K562 (cell line): Measurements from ENCODE around the gene MEF2B. TPM values are rescaled to one million over a fixed set of nuclear protein-coding genes. Genes with fewer than 3 reads are reported as not detected.

Experiments used
- ADNP ChIP-seq: fragments of 200-800 bp; sonication (Bioruptor generic); IDR thresholded peaks from 2 replicates; pipeline ENCODE4 v1.6.1; 2016; ENCODE audit warnings: missing genetic modification characterization, missing compliant biosample characterization
- ARID1B ChIP-seq: fragments of 450-650 bp; IDR thresholded peaks from 2 replicates; pipeline ENCODE4 v1.6.1; 2016; ENCODE audit warnings: antibody characterized with exemption, mild to moderate bottlenecking, inconsistent platforms
- CXXC5 ChIP-seq: fragments of 250-450 bp; sonication (Bioruptor Pico); IDR thresholded peaks from 2 replicates; pipeline ENCODE4 v1.8.0; 2022; ENCODE audit warnings: inconsistent platforms, mild to moderate bottlenecking, moderate library complexity
- RAD51 ChIP-seq: fragments of 450-650 bp; IDR thresholded peaks from 2 replicates; pipeline ENCODE4 v1.7.1; 2016; ENCODE audit warnings: low read depth, mild to moderate bottlenecking, borderline replicate concordance
- RFX1 ChIP-seq: fragments of 450-650 bp; IDR thresholded peaks from 2 replicates; pipeline ENCODE4 v1.6.1; 2016; ENCODE audit warnings: mild to moderate bottlenecking, moderate library complexity
- SMARCA4 ChIP-seq: fragments of 450-650 bp; IDR thresholded peaks from 2 replicates; pipeline ENCODE4 v1.6.1; 2016
- SMARCE1 ChIP-seq: fragments of 450-650 bp; IDR thresholded peaks from 2 replicates; pipeline ENCODE4 v1.7.1; 2016; ENCODE audit warnings: mild to moderate bottlenecking
- SNIP1 ChIP-seq: fragments of 450-650 bp; IDR thresholded peaks from 2 replicates; pipeline ENCODE4 v1.7.1; 2017; ENCODE audit warnings: low read depth, mild to moderate bottlenecking
- SPI1 ChIP-seq: IDR thresholded peaks from 2 replicates; pipeline ENCODE4 v1.6.1; 2011; ENCODE audit warnings: low read depth, low read length, control low read depth, borderline replicate concordance
- polyA plus RNA-seq, 8 experiments: library from polyadenylated mRNA; depleted of rRNA in 4 of 8; stranded (reverse) in 5 of 8; unstranded in 3 of 8; fragments of >200 nt; fragmentation: Nextera tagmentation in 2 of 8; fragmentation: Illumina TruSeq in 1 of 8; extraction: Ambion mirVana in 2 of 8; extraction: Trizol in 1 of 8; gene quantifications; 2 replicates each; pipeline versions ENCODE4 v1.2.1 to v1.2.3, GENCODE V29; 2011 to 2014; ENCODE audit warnings: inconsistent platforms in 1 of 8, missing spikeins in 1 of 8
- total RNA-seq, 7 experiments: library from RNA; depleted of rRNA in 6 of 7; stranded (reverse); fragments of >200 nt in 6 of 7; fragmentation: Illumina TruSeq in 2 of 7; extraction: Trizol in 2 of 7; gene quantifications; 2 replicates each; pipeline versions ENCODE4 v1.2.1 to v1.2.3, GENCODE V29; 2011 to 2021; ENCODE audit warnings: low replicate concordance in 1 of 7
- TF ChIP-seq, protein P1 (sequence below), 2 experiments: fragments of 450-650 bp in 1 of 2; sonication (generic) in 1 of 2; formaldehyde crosslinking in 1 of 2; IDR thresholded peaks; 2 replicates each; pipeline versions ENCODE4 v1.7.1 to v1.9.0; 2016 to 2022; ENCODE audit warnings: inconsistent platforms in 1 of 2, mild to moderate bottlenecking in 1 of 2, missing genetic modification reagents in 1 of 2
- TF ChIP-seq, protein P2 (sequence below): fragments of 200-800 bp; sonication (Bioruptor generic); IDR thresholded peaks from 2 replicates; pipeline ENCODE4 v1.6.1; 2016; ENCODE audit warnings: missing genetic modification characterization, missing compliant biosample characterization
- TF ChIP-seq, protein P3 (sequence below), 2 experiments: fragments of 450-650 bp; conservative IDR thresholded peaks; 2 replicates each; pipeline ENCODE4 v1.6.1; 2017; ENCODE audit warnings: mild to moderate bottlenecking in 2 of 2, moderate library complexity in 2 of 2

Gene MEF2B
- total and polyA plus RNA-seq, 9 of the 15 experiments (the other 6 are each of a cell fraction or from before 2014, with no cell fraction given): 0.14 to 1.9 (median 0.71) TPM; not detected in 3

DNA sequence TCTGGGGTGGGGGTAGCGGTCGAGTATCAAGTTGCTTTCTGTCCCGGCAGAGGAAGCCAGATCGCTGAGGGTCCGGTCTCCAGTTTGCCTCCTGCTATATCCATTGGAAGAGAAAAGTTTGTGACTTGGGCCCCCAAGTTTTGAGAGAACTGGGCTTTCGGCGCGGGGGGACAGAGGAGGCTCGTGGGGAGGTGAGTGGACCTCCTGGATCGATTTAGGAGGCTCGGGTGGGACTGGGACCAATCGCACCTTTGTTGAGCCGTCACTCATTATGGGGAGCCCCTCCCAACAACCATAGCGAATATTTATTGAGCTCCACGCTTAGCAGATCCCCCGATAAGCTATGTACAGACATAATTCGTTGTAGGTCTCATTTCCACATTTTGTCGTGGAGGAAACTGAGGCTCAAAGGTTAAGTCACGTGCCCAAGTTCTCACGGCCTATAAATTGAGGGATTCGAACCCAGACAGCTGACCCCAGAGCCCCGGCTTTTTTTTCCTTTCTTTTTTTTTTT is 22.9 kb upstream of the MEF2B start (continued):
- TF ChIP-seq, protein P1, sequence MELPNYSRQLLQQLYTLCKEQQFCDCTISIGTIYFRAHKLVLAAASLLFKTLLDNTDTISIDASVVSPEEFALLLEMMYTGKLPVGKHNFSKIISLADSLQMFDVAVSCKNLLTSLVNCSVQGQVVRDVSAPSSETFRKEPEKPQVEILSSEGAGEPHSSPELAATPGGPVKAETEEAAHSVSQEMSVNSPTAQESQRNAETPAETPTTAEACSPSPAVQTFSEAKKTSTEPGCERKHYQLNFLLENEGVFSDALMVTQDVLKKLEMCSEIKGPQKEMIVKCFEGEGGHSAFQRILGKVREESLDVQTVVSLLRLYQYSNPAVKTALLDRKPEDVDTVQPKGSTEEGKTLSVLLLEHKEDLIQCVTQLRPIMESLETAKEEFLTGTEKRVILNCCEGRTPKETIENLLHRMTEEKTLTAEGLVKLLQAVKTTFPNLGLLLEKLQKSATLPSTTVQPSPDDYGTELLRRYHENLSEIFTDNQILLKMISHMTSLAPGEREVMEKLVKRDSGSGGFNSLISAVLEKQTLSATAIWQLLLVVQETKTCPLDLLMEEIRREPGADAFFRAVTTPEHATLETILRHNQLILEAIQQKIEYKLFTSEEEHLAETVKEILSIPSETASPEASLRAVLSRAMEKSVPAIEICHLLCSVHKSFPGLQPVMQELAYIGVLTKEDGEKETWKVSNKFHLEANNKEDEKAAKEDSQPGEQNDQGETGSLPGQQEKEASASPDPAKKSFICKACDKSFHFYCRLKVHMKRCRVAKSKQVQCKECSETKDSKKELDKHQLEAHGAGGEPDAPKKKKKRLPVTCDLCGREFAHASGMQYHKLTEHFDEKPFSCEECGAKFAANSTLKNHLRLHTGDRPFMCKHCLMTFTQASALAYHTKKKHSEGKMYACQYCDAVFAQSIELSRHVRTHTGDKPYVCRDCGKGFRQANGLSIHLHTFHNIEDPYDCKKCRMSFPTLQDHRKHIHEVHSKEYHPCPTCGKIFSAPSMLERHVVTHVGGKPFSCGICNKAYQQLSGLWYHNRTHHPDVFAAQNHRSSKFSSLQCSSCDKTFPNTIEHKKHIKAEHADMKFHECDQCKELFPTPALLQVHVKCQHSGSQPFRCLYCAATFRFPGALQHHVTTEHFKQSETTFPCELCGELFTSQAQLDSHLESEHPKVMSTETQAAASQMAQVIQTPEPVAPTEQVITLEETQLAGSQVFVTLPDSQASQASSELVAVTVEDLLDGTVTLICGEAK (IDR thresholded peaks at IDR 0.05): peak; percentile 56
- TF ChIP-seq, protein P1 (CRISPR knock-in tag; IDR thresholded peaks at IDR 0.05): no peak
- 0 out of 2 replicates have a peak, but pooled peaks have one; percentile 16 for TF ChIP-seq ARID1B
- no peak for TF ChIP-seq SNIP1
- peak; percentile 29; the same call in 1 of the 2 replicates for TF ChIP-seq CXXC5 (CRISPR knock-in tag)
- TF ChIP-seq SMARCA4: 0 out of 2 replicates have a peak, but pooled peaks have one; percentile 30
- TF ChIP-seq, protein P2, sequence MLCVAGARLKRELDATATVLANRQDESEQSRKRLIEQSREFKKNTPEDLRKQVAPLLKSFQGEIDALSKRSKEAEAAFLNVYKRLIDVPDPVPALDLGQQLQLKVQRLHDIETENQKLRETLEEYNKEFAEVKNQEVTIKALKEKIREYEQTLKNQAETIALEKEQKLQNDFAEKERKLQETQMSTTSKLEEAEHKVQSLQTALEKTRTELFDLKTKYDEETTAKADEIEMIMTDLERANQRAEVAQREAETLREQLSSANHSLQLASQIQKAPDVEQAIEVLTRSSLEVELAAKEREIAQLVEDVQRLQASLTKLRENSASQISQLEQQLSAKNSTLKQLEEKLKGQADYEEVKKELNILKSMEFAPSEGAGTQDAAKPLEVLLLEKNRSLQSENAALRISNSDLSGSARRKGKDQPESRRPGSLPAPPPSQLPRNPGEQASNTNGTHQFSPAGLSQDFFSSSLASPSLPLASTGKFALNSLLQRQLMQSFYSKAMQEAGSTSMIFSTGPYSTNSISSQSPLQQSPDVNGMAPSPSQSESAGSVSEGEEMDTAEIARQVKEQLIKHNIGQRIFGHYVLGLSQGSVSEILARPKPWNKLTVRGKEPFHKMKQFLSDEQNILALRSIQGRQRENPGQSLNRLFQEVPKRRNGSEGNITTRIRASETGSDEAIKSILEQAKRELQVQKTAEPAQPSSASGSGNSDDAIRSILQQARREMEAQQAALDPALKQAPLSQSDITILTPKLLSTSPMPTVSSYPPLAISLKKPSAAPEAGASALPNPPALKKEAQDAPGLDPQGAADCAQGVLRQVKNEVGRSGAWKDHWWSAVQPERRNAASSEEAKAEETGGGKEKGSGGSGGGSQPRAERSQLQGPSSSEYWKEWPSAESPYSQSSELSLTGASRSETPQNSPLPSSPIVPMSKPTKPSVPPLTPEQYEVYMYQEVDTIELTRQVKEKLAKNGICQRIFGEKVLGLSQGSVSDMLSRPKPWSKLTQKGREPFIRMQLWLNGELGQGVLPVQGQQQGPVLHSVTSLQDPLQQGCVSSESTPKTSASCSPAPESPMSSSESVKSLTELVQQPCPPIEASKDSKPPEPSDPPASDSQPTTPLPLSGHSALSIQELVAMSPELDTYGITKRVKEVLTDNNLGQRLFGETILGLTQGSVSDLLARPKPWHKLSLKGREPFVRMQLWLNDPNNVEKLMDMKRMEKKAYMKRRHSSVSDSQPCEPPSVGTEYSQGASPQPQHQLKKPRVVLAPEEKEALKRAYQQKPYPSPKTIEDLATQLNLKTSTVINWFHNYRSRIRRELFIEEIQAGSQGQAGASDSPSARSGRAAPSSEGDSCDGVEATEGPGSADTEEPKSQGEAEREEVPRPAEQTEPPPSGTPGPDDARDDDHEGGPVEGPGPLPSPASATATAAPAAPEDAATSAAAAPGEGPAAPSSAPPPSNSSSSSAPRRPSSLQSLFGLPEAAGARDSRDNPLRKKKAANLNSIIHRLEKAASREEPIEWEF: 0 out of 2 replicates have a peak, but pooled peaks have one; percentile 33
- 0 out of 2 replicates have a peak, but pooled peaks have one; percentile 44 for TF ChIP-seq SMARCE1
- TF ChIP-seq RFX1: no peak
- TF ChIP-seq SPI1: 0 out of 2 replicates have a peak, but pooled peaks have one; percentile 1
- TF ChIP-seq ADNP (tag): no peak
- TF ChIP-seq, protein P3, sequence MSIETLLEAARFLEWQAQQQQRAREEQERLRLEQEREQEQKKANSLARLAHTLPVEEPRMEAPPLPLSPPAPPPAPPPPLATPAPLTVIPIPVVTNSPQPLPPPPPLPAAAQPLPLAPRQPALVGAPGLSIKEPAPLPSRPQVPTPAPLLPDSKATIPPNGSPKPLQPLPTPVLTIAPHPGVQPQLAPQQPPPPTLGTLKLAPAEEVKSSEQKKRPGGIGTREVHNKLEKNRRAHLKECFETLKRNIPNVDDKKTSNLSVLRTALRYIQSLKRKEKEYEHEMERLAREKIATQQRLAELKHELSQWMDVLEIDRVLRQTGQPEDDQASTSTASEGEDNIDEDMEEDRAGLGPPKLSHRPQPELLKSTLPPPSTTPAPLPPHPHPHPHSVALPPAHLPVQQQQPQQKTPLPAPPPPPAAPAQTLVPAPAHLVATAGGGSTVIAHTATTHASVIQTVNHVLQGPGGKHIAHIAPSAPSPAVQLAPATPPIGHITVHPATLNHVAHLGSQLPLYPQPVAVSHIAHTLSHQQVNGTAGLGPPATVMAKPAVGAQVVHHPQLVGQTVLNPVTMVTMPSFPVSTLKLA (conservative IDR thresholded peaks at IDR 0.05): 0 out of 4 replicates have a peak, but pooled peaks of 1 of the 2 experiments have one; percentile 39
- TF ChIP-seq RAD51: peak; percentile 71
